HepG2 (cell line): ENCODE data around the gene ZPR1. TPM values are rescaled to one million over a fixed set of nuclear protein-coding genes. Genes with fewer than 3 reads are reported as not detected.

ENCODE experiments used
- ATAC-seq: fragments of 200-7000 bp; cut with Tn5 transposase; 3 replicates; pipeline ENCODE4 v1.9.1; 2020; ENCODE audit warnings: mild to moderate bottlenecking, moderate library complexity
- BruUV-seq: library from RNA; stranded (reverse); fragments of 400-500 nt; replicated peaks from 2 replicates; lab custom pipeline; 2021; lab: Mats Ljungman, UMichigan
- CTCF ChIA-PET: fragments of 300-600 bp; formaldehyde crosslinking; extraction: SDS; loops from one replicate; lab custom pipeline; 2021; ENCODE audit warnings: low total read pairs, inconsistent platforms, low intra/inter-chr PET ratio; lab: Yijun Ruan, JAX
- POLR2A ChIA-PET: fragments of 350-600 bp; sonication (Branson Sonifier 250); formaldehyde crosslinking; loops from one replicate; lab custom pipeline; 2020; ENCODE audit warnings: antibody characterized with exemption, inconsistent platforms; lab: Yijun Ruan, JAX
- DNase-seq: peaks from one replicate; pipeline ENCODE4 v3.0.0-alpha.2; 2015; ENCODE audit warnings: low spot score
- FAIRE-seq: peaks from 3 replicates; lab custom pipeline; 2011; peaks lifted over from hg19 to GRCh38; lab: Jason Lieb, UNC
- H2AFZ ChIP-seq: one replicate; pipeline ENCODE4 v1.6.1; 2011; ENCODE audit warnings: low read length, inconsistent platforms
- H3K27ac ChIP-seq: fragments of 300-600 bp; 3 replicates; pipeline ENCODE4 v1.8.0; 2011; ENCODE audit warnings: mixed run types, mild to moderate bottlenecking, mixed read lengths, low read length, inconsistent platforms; ENCODE audit not compliant: insufficient read depth; ENCODE audit errors: extremely low read length
- H3K27me3 ChIP-seq, 2 experiments: fragments of 200-600 bp in 1 of 2; 2 replicates in 1 of 2; 3 replicates in 1 of 2; pipeline versions ENCODE4 v1.6.0 to v1.8.0; 2011; ENCODE audit warnings: low read length in 2 of 2, mild to moderate bottlenecking in 2 of 2, moderate library complexity in 2 of 2, inconsistent platforms in 1 of 2; ENCODE audit not compliant: insufficient read depth in 2 of 2, control insufficient read depth in 1 of 2
- H3K36me3 ChIP-seq, 2 experiments: fragments of 200-600 bp in 1 of 2; replicated peaks in 1 of 2; 2 replicates in 1 of 2; 3 replicates in 1 of 2; pipeline versions ENCODE4 v1.5.1 to v1.8.0; 2011; ENCODE audit warnings: low read length in 2 of 2, inconsistent platforms in 1 of 2; ENCODE audit not compliant: insufficient read depth in 2 of 2, control insufficient read depth in 1 of 2
- H3K4me1 ChIP-seq: 2 replicates; pipeline ENCODE4 v1.5.1; 2012; ENCODE audit warnings: low read length, inconsistent platforms; ENCODE audit not compliant: insufficient read depth
- H3K4me2 ChIP-seq: 2 replicates; pipeline ENCODE4 v1.6.0; 2011; ENCODE audit warnings: low read depth, low read length, inconsistent platforms
- H3K4me3 ChIP-seq, 3 experiments: fragments of 200-600 bp in 1 of 3; sonication (generic), shearing (Covaris generic) in 1 of 3; replicated peaks in 1 of 3; 2 replicates each; pipeline ENCODE4 v1.5.1; 2011 to 2016; ENCODE audit warnings: low read length in 3 of 3, inconsistent platforms in 2 of 3, low read depth in 2 of 3, mild to moderate bottlenecking in 2 of 3, control low read depth in 1 of 3, mixed read lengths in 1 of 3; ENCODE audit not compliant: insufficient read depth in 1 of 3
- H3K79me2 ChIP-seq: one replicate; pipeline ENCODE4 v1.6.1; 2011; ENCODE audit warnings: low read length, inconsistent platforms; ENCODE audit not compliant: insufficient read depth
- H3K9ac ChIP-seq: 2 replicates; pipeline ENCODE4 v1.6.0; 2011; ENCODE audit warnings: mild to moderate bottlenecking, low read depth, low read length, inconsistent platforms; ENCODE audit not compliant: insufficient read depth
- H3K9me3 ChIP-seq: 2 replicates; pipeline ENCODE4 v1.5.1; 2012; ENCODE audit warnings: mild to moderate bottlenecking, low read length
- H4K20me1 ChIP-seq: 2 replicates; pipeline ENCODE4 v1.6.0; 2011; ENCODE audit warnings: inconsistent platforms, mild to moderate bottlenecking, low read length, moderate library complexity; ENCODE audit not compliant: insufficient read depth
- CCDC6 ChIP-seq: sonication (generic); formaldehyde crosslinking; IDR thresholded peaks from 2 replicates; pipeline ENCODE4 v1.8.1; 2022; ENCODE audit warnings: mild to moderate bottlenecking, missing genetic modification reagents, moderate library complexity
- FOXM1 ChIP-seq: sonication (generic); formaldehyde crosslinking; IDR thresholded peaks from 2 replicates; pipeline ENCODE4 v1.5.0; 2020; ENCODE audit warnings: missing genetic modification reagents
- JARID2 ChIP-seq: sonication (generic); formaldehyde crosslinking; IDR thresholded peaks from 2 replicates; pipeline ENCODE4 v1.8.1; 2023; ENCODE audit warnings: missing genetic modification reagents, inconsistent platforms; ENCODE audit not compliant: insufficient replicate concordance
- JUND ChIP-seq: sonication (generic); formaldehyde crosslinking; IDR thresholded peaks from 2 replicates; pipeline ENCODE4 v1.8.0; 2022; ENCODE audit warnings: mild to moderate bottlenecking, missing genetic modification reagents
- MXD4 ChIP-seq: IDR thresholded peaks from 2 replicates; pipeline ENCODE4 v1.6.1; 2016; ENCODE audit warnings: mild to moderate bottlenecking, missing biosample characterization, missing genetic modification reagents
- ZMYM3 ChIP-seq: sonication (generic); formaldehyde crosslinking; IDR thresholded peaks from 2 replicates; pipeline ENCODE4 v1.5.1; 2020; ENCODE audit warnings: mild to moderate bottlenecking, missing genetic modification reagents
- ZNF143 ChIP-seq: sonication (generic); formaldehyde crosslinking; IDR thresholded peaks from 2 replicates; pipeline ENCODE4 v1.4.0; 2020; ENCODE audit warnings: missing genetic modification reagents
- ZNF362 ChIP-seq: sonication (generic); formaldehyde crosslinking; IDR thresholded peaks from 2 replicates; pipeline ENCODE4 v1.4.0; 2020; ENCODE audit warnings: missing genetic modification reagents, mild to moderate bottlenecking, borderline replicate concordance
- ZNF543 ChIP-seq: sonication (generic); formaldehyde crosslinking; IDR thresholded peaks from 2 replicates; pipeline ENCODE4 v1.4.0; 2020; ENCODE audit warnings: mild to moderate bottlenecking, missing genetic modification reagents
- ZNF598 ChIP-seq: sonication (generic); formaldehyde crosslinking; IDR thresholded peaks from 2 replicates; pipeline ENCODE4 v1.5.1; 2020; ENCODE audit warnings: mild to moderate bottlenecking, missing genetic modification reagents, borderline replicate concordance
- ZNF644 ChIP-seq: IDR thresholded peaks from 2 replicates; pipeline ENCODE4 v1.6.1; 2016; ENCODE audit warnings: low read depth
- ZNF878 ChIP-seq: sonication (generic); formaldehyde crosslinking; IDR thresholded peaks from 2 replicates; pipeline ENCODE4 v1.8.1; 2023; ENCODE audit warnings: mild to moderate bottlenecking, missing genetic modification reagents, moderate library complexity
- ZUFSP ChIP-seq: sonication (generic); formaldehyde crosslinking; IDR thresholded peaks from 2 replicates; pipeline ENCODE4 v1.9.0; 2021; ENCODE audit warnings: missing genetic modification reagents, mild to moderate bottlenecking, borderline replicate concordance
- WGBS: methylation state at CpG from one replicate; pipeline ENCODE4 v1.1.6; 2017; ENCODE audit warnings: low lambda C conversion rate; 5-methylcytosine and 5-hydroxymethylcytosine counted together
- in situ Hi-C: cut with HindIII; loops from 2 replicates; pipeline ENCODE4 v1.10.0; 2017; ENCODE audit warnings: low pct_unique_long_range_greater_than_20kb; ENCODE audit not compliant: extremely low pct_ligation_motif_present
- intact Hi-C: fragments of 100-400 bp; cut with micrococcal nuclease; formaldehyde crosslinking; loops from one replicate; pipeline ENCODE4 v1.10.0; 2022; ENCODE audit not compliant: unreplicated experiment
- polyA plus RNA-seq, 8 experiments: library from polyadenylated mRNA; depleted of rRNA in 3 of 8; stranded (reverse) in 7 of 8; unstranded in 1 of 8; fragments of >200 nt; fragmentation: Illumina TruSeq in 4 of 8; extraction: Trizol in 4 of 8; gene quantifications; 2 replicates each; pipeline versions ENCODE4 v1.2.1 to v1.2.3, GENCODE V29; 2011 to 2016; ENCODE audit warnings: low read depth in 4 of 8, missing spikeins in 1 of 8, mixed read lengths in 1 of 8; ENCODE audit not compliant: insufficient read depth in 1 of 8
- total RNA-seq, 5 experiments: library from RNA; depleted of rRNA; stranded (reverse); fragments of >200 nt; fragmentation: Illumina TruSeq; extraction: Trizol; gene quantifications; 2 replicates each; pipeline ENCODE4 v1.2.3, GENCODE V29; 2016; ENCODE audit warnings: low read depth in 1 of 5
- TF ChIP-seq, protein P1 (sequence below): sonication (generic); formaldehyde crosslinking; IDR thresholded peaks from 2 replicates; pipeline ENCODE4 v1.4.0; 2020; ENCODE audit warnings: missing genetic modification reagents, mild to moderate bottlenecking, borderline replicate concordance
- TF ChIP-seq, protein P2 (sequence below): sonication (generic); formaldehyde crosslinking; IDR thresholded peaks from 2 replicates; pipeline ENCODE4 v1.5.1; 2020; ENCODE audit warnings: missing genetic modification reagents, mild to moderate bottlenecking, borderline replicate concordance

Gene ZPR1
- total and polyA plus RNA-seq, 2 of the 13 experiments (the other 11 are each of a cell fraction or from before 2014, with no cell fraction given) = 40.0 to 79.3 TPM

- TF ChIP-seq, protein P1, sequence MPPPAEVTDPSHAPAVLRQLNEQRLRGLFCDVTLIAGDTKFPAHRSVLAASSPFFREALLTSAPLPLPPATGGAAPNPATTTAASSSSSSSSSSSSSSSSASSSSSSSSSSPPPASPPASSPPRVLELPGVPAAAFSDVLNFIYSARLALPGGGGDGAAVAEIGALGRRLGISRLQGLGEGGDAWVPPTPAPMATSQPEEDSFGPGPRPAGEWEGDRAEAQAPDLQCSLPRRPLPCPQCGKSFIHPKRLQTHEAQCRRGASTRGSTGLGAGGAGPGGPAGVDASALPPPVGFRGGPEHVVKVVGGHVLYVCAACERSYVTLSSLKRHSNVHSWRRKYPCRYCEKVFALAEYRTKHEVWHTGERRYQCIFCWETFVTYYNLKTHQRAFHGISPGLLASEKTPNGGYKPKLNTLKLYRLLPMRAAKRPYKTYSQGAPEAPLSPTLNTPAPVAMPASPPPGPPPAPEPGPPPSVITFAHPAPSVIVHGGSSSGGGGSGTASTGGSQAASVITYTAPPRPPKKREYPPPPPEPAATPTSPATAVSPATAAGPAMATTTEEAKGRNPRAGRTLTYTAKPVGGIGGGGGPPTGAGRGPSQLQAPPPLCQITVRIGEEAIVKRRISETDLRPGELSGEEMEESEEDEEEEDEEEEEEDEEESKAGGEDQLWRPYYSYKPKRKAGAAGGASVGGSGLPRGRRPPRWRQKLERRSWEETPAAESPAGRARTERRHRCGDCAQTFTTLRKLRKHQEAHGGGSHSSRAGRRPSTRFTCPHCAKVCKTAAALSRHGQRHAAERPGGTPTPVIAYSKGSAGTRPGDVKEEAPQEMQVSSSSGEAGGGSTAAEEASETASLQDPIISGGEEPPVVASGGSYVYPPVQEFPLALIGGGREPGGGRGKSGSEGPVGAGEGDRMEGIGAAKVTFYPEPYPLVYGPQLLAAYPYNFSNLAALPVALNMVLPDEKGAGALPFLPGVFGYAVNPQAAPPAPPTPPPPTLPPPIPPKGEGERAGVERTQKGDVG (CRISPR knock-in tag) = no peak
- no peak for TF ChIP-seq ZNF143
- TF ChIP-seq MXD4 (CRISPR knock-in tag) = no peak
- TF ChIP-seq, protein P2, sequence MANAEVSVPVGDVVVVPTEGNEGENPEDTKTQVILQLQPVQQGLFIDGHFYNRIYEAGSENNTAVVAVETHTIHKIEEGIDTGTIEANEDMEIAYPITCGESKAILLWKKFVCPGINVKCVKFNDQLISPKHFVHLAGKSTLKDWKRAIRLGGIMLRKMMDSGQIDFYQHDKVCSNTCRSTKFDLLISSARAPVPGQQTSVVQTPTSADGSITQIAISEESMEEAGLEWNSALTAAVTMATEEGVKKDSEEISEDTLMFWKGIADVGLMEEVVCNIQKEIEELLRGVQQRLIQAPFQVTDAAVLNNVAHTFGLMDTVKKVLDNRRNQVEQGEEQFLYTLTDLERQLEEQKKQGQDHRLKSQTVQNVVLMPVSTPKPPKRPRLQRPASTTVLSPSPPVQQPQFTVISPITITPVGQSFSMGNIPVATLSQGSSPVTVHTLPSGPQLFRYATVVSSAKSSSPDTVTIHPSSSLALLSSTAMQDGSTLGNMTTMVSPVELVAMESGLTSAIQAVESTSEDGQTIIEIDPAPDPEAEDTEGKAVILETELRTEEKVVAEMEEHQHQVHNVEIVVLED (CRISPR knock-in tag) = no peak
- TF ChIP-seq JUND (CRISPR knock-in tag) = no peak
- TF ChIP-seq ZNF598 (CRISPR knock-in tag) = no peak
Measured at GRCh38 chr11:116786326-116786725, 1.5 kb downstream of the ZPR1 start (continued).

DNA sequence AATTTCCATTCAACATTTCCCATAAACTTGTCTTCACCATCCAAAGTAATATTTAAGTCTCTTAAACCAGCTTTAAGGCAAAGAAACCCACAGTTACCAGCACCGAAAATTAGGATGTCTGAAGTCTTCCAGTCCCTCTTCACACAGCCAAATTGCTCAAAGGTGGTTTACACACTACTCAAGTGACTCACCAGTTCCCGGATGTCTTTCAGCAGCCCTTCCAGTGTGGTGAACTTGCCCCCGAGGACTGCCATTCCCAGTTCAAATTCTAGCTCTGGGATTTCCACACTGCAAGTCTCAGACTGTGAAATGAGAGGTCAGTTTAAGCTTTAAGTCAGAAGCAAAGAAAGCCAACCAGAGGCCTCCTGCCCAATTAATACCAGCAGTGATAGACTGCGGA lies 5.1 kb downstream of the ZPR1 start:
- no peak for FAIRE-seq
- in situ Hi-C loops = no loop called here
- ATAC-seq = no peak
- 98% methylated on average over 4 of the region's 4 CpGs for WGBS
- Histone ChIP-seq H3K27ac (no peak overlapping the region), H4K20me1 (no peaks in the 10 kb centered on the region), H3K27me3 (no peaks in the 10 kb centered on the region), H2AFZ (no peak overlapping the region), H3K4me3 (no peak overlapping the region), H3K4me2 (no peak overlapping the region), H3K4me1 (peaks cover 16% of the 10 kb centered on the region), H3K9ac (no peak overlapping the region), H3K79me2 (peaks cover 17% of the 10 kb centered on the region), H3K36me3 (peaks cover 35 to 84% of the 10 kb centered on the region in 2 experiments), H3K9me3 (no peaks in the 10 kb centered on the region)
- POLR2A ChIA-PET = interaction anchor here (0.9 to 1.4 kb wide), 4 partner anchors 9 to 50 kb away, joined by 3 to 4 read pairs (median 4); no protein-coding TSS in a partner anchor
- BruUV-seq = no TSS peak
- intact Hi-C loops = no loop called here
- no peak for DNase-seq
- CTCF ChIA-PET = no interaction called here
- TF ChIP-seq ZUFSP (CRISPR knock-in tag) (no peak), ZNF543 (CRISPR knock-in tag) (no peak), FOXM1 (no peak), ZMYM3 (CRISPR knock-in tag) (no peak), ZNF644 (CRISPR knock-in tag) (no peak), CCDC6 (no peak), JARID2 (CRISPR knock-in tag) (no peak), ZNF878 (CRISPR knock-in tag) (no peak), ZNF362 (CRISPR knock-in tag) (no peak)
